GM19328 (cell line): ENCODE results near the gene HMGXB3.

Source experiments
- ATAC-seq: cut with Tn5 transposase; IDR thresholded peaks from one replicate; pipeline ENCODE4 v1.9.1; 2021; ENCODE audit warnings: mild to moderate bottlenecking, moderate library complexity; ENCODE audit not compliant: unreplicated experiment

The HMGXB3 gene

GRCh38 chr5:150000256-150000989 lies at the start of gene HMGXB3, which contains the start of gene TIGD6:
Gene HMGXB3, plus strand, starts transcription at chr5:150000739. Its CDS starts 4,114 bp downstream, at chr5:150004853.
Gene TIGD6, minus strand, starts transcription at chr5:150000654. Its CDS starts 4,306 bp downstream, at chr5:149996348.
- ATAC-seq = peak; percentile 83

DNA sequence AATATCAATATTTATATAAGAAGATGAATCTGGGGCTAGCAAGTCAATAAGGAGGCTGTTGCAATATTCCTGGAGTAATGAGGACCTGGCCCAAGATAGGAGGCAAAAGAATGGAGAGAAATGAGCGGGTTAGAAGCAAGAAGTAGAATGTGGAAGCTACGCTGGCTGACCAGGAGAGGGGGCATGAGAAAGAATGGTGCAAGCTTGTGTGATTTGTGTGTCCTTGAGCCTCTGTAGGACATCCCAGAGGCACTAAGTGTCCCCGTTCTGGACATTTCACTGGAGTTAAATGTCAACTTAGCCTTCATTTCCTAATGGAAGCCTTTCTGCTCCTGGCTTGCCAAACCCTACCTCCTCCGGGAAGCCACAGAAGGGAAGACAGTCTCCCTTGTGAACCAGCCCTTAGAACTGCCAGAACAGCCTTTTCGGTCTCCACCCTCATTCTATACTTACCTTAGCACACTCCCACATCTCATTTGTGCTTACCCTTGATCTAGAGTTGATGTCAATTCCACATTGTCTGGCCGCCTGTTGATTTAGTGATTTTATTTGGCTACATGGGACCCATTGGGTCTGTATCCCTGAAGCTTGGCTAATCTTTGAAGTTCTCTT lies 49.3 kb upstream of the HMGXB3 start:
- no peak for ATAC-seq

- ATAC-seq = no peak
Observed at GRCh38 chr5:149953436-149954121, 47.0 kb upstream of the HMGXB3 start.

DNA sequence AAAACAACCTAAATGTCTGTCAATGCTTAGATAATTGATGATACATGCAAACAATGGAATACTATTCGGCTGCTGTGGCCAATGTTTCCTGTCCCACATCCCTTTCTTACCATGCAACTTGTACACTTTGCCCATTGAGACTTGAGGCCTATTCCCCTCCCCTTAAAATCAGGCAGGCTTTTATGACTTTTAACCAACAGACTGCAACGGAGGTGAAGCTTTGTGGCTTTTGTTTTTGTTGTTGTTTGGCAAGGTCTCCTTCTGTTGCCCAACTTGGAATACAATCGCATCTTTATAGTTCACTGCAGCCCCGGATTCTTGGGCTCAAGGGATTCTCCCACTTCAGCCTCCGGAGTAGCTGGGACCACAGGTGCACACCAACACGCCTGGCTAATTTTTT lies 45.7 kb upstream of the HMGXB3 start:
- no peak for ATAC-seq

DNA sequence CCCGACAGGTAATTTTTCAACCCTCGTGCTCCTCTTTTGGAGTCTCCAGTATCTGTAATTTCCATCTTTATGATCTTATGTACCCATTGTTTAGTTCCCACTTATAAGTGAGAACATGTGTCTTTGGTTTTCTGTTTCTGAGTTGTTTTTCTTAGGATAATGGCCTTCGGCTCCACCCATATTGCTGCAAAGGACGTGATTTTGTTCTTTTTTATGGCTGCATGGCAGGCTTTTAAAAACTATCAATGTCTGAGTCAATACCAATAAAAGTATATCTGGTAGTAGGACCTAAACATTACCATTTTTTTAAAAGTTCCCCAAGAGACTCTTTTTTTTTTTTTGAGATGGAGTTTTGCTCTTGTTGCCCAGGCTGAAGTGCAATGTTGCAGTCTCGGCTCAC lies 43.9 kb upstream of the HMGXB3 start:
- ATAC-seq = no peak

GRCh38 chr5:149957855-149958254 lies 42.7 kb upstream of the HMGXB3 start:
- ATAC-seq = no peak

- ATAC-seq = no peak
Observed at GRCh38 chr5:149959406-149960236, 40.9 kb upstream of the HMGXB3 start.

DNA sequence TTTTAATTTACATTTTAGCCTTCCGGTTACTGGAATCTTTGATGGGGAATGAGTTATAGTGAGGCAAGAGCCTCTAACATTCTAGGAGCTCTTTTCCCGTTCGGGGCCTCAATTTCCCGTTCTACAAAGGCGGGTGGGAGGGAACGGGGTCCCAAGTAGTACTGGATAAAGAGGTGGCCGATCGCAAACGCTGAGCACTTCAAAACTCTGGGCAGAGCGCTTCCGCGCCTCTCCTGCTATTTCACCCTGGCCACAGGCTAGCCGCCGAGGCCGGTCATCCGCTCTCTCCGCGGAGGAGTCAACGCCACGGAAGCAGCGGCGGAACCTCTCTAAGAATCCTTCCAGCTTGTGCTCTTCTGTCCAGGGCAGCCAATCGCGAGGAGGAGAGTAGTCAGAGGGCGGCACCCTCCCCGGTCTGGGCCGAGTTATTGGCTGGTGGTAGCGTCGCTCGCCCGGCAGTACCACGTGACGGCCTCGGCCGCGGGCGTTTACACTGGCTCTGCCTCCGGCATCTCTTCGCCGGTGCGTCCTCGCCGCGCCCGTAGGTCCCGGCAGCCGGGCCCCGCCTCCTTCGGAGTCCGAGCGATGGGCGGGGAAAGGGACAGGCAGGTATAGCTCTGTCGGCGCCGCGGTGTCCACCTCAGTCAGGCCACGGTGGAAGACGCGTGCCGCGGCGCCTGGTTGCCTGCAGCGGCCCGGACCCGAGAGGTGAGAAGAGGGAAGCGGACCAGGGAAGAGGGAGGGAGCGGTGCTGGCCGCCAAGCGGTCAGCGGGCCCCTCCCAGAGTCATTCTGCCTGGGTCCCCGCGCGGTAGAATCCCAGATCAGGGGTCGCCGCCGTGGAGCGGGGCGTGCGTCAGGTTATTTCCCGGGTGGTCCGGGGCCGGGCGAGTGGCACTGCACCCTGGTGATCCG lies 40.0 kb upstream of the HMGXB3 start, which contains the start of gene SLC26A2:
Gene SLC26A2, plus strand, starts transcription at position 487 of the 914 bp plus-strand sequence. CDS start 16,895 bp downstream, outside the sequence.
- peak; percentile 99 for ATAC-seq

DNA sequence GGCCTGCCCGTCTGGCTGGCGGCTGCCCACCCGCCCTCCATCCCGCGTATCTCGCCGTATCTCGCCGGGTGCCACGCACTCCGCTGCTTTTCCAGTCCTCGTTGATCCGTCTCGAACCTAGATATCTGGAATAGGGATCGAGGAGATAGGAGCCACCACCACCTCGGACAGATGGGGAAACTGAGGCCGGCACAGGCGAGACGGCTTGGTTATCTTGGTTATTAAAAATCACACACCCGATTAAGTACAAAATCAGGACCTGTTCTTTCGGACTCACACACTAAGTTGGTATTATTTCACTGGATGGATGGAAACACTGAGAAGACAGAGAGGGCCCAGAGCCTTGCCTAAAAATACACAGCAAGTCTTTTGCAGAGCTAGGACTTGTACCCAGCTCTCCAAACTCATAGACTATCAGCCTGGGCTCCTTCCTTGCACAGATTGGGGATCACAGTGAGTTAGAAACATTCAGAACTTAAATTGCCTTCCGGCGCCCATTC lies 39.3 kb upstream of the HMGXB3 start:
- ATAC-seq = no peak

DNA sequence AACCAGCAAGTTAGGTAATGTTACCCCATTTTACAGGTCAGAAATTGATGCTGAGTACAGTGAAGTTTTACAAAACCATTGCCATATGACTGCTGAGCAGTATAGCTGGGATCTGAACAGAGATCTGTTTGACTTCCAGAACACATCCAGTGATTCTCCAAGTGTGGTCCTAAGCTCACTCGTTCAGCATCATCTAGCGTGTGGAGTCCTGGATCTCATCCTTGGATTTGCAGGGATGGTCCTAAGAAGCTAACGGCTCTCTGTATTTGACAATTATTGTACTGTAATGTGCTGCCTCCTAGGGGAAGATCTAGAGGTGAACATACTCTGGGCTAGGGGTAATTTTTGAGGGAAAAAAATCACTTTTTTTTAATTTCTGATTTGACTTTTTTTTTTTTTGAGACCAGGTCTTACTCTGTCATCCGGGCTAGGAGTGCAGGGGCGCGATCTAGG lies 38.6 kb upstream of the HMGXB3 start:
- ATAC-seq = no peak

DNA sequence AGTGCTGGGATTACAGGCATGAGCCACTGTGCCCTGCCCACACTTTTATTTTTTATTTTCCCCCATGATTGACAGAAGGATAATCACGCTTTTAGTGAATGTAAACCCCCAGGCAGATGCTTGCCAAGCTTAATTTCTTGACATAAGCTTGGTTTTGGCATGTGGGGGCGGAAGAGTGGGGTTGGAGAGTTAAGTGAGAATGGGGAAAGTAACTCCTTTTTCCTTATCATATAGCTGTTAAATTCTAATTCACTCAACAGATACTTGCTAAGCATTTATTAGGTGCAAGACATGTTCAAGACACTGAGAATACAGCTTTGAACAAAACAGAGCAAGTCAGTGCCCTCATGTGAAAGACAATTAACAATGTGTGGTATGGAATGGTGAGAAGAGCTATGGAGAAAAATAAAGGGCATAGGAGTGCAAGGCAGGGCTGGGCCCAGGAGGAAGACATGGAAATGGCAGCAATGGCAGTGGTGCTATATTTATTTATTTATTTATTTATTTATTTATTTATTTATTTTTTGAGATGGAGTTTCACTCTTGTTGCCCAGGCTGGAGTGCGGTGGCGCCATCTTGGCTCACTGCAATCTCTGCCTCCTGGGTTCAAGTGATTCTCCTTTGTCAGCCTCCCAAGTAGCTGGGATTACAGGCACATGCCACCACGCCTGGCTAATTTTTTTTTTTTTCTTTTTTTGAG lies 37.8 kb upstream of the HMGXB3 start:
- ATAC-seq = no peak

- ATAC-seq = no peak
Observed at GRCh38 chr5:149963729-149964128, 36.8 kb upstream of the HMGXB3 start.

DNA sequence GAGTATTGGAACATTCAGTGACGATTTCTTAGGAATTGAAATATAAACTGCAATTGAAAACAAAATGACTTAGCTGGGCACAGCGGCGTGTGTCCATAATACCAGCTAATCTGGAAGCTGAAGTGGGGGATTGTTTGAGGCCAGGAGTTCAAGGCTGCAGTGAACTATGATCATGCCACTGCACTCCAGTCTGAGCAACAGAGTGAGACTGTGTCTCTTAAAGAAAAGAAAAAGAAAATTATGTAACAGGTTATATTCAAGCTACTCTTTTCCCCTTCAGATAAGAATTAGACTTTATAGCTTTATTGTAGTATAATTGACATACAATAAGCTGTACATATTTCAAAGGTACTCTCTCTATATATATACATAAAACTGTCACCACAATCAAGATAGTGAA lies 33.6 kb upstream of the HMGXB3 start:
- ATAC-seq = no peak

DNA sequence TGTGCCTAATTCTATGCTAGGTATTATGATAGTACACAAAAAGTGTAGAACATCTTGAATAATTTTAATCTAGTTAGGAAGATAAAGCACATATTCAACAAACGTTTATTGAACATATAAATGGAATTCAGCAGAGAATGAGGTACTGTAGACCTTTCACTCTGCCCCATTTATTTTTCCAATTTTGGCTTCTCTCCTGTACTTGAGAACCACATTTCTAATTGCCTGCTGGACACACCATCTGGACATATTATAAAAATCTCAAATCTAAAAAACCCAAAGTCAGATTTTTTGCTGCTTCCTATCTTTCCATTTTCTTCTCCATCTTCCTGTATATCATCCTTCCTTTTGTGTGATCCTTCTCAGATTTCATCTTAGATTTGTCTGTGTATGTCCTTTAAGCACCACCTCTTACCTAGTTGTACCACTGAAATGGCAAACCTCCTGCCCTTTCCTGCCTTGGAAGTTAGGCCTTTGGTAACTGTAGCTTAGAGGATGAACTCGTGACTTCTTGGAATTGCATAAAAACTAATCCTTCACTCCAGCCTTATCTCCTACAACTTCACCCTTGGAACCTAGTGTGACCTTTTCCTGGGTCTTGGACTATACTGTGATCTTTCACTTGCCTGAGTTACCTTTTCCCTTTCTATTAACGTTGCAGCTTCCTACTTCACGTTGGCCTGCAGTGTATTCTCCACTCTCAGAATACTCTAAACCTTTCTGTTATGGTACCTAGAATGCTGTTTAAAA lies 31.2 kb upstream of the HMGXB3 start:
- no peak for ATAC-seq

DNA sequence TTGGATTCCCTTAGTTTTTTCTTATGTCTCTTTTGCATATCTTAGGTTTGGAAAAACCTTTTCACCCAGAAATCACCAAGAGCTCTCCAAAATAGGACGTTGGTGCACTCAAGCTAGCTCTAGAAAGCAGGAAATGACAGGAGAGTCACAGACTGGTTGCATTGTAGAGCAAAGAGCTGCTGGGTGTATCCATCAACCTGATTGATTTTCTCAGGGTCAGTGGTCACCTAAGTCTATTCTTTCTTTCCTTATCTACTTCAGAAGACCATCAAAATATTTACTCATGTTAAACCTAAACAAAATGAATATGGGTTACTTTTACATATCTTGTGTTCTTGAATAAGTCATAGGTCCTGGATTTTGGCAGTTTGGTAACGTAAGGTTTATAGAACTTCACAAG lies 25.1 kb upstream of the HMGXB3 start:
- no peak for ATAC-seq

DNA sequence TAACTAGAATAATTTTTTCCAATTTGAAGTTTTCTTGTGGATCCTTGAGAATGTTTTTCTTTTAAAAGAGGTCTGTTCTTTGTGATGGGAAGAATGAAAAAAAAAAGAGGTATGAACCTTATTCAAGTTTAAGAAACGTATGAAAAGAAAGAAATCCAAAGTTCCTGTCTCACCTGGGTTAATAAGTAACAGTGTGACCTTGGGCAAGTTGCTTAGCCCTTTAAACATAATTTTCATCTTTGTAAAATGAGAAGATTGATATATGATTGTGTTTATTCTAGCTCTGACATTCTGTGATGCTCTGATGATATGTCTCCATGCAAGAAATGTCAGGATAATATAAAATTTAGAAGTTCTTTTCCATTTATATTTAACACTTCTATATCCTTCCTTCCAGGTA lies 20.6 kb upstream of the HMGXB3 start:
- no peak for ATAC-seq

- ATAC-seq = no peak
Observed at GRCh38 chr5:149981206-149981605, 19.3 kb upstream of the HMGXB3 start.

DNA sequence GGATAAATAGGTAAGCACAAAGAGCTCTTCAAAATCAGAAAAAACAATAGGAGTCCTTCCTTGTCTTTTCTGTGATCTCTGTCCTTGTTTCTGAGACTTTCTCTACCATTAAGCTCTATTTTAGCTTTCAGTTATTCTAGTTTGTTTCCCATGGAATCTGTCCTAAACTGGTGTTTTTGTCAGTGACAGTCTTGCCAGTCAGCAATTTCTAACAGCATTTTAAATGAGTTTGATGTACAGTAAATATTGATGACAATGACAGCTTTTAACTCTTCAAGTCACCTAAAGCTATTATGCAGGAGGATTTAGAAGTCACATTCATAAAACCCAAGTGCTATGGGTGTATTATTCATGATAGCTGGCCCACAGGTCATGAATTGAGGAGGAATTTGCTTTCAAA lies 18.0 kb upstream of the HMGXB3 start:
- no peak for ATAC-seq
